Stomach (tissue), 4 donors: Measurements from ENCODE around the gene KRT6C.

ENCODE experiments used
- POLR2A ChIP-seq, 4 donors: fragments of 450-650 bp; IDR thresholded peaks; one replicate each; pipeline ENCODE4 v1.6.1; 2016; ENCODE audit warnings: antibody characterized with exemption in 4 of 4, control low read depth in 2 of 4, mild to moderate bottlenecking in 1 of 4, moderate library complexity in 1 of 4
- POLR2AphosphoS5 ChIP-seq, 3 donors: sonication (generic); formaldehyde crosslinking; IDR thresholded peaks; one replicate each; pipeline ENCODE4 v1.6.1; 2016; ENCODE audit warnings: antibody characterized with exemption in 3 of 3
- TF ChIP-seq, protein P1 (sequence below), 7 experiments: fragments of 450-650 bp in 4 of 7; fragments of 200-600 bp in 3 of 7; sonication (generic) in 3 of 7; IDR thresholded peaks; one replicate each; pipeline ENCODE4 v1.5.1; 2016 to 2019; ENCODE audit warnings: antibody characterized with exemption in 7 of 7, control low read depth in 2 of 7, mild to moderate bottlenecking in 1 of 7

DNA sequence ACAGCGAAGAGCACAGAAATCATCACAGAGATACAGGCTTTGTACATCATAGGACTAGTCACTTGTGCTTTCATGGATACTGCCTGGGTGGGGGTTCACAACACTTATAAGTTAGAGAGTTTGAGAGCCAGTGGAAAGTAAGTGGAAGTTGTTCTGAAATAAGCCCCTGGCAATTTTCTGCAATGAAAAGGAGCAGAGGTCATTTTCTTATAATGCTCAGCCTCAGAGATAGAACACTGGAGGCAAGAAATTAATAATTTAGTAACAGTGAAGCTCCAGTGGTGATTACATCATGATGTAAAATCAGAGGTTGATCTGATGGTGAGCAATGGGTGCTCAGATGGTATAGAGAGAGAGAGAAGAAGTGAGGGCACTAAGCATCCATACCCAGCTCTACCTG, 13.6 kb upstream of the KRT6C start:
- TF ChIP-seq, protein P1, sequence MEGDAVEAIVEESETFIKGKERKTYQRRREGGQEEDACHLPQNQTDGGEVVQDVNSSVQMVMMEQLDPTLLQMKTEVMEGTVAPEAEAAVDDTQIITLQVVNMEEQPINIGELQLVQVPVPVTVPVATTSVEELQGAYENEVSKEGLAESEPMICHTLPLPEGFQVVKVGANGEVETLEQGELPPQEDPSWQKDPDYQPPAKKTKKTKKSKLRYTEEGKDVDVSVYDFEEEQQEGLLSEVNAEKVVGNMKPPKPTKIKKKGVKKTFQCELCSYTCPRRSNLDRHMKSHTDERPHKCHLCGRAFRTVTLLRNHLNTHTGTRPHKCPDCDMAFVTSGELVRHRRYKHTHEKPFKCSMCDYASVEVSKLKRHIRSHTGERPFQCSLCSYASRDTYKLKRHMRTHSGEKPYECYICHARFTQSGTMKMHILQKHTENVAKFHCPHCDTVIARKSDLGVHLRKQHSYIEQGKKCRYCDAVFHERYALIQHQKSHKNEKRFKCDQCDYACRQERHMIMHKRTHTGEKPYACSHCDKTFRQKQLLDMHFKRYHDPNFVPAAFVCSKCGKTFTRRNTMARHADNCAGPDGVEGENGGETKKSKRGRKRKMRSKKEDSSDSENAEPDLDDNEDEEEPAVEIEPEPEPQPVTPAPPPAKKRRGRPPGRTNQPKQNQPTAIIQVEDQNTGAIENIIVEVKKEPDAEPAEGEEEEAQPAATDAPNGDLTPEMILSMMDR (IDR thresholded peaks at IDR 0.05), result no peak
- TF ChIP-seq POLR2AphosphoS5 (IDR thresholded peaks at IDR 0.05) (no peak), POLR2A (IDR thresholded peaks at IDR 0.05) (no peak)
